Measurements from ENCODE around the gene HRH2. TPM values are rescaled to one million over a fixed set of nuclear protein-coding genes. Genes with fewer than 3 reads are reported as not detected.
"Not testable (repeated sequence)": the region's sequence is repeated elsewhere in the genome, so short reads cannot be mapped to it uniquely, and the experiment has no call there.

HRH2 gene
- total RNA-seq, 1 donor from 2014 or later: 4.3 TPM

DNA sequence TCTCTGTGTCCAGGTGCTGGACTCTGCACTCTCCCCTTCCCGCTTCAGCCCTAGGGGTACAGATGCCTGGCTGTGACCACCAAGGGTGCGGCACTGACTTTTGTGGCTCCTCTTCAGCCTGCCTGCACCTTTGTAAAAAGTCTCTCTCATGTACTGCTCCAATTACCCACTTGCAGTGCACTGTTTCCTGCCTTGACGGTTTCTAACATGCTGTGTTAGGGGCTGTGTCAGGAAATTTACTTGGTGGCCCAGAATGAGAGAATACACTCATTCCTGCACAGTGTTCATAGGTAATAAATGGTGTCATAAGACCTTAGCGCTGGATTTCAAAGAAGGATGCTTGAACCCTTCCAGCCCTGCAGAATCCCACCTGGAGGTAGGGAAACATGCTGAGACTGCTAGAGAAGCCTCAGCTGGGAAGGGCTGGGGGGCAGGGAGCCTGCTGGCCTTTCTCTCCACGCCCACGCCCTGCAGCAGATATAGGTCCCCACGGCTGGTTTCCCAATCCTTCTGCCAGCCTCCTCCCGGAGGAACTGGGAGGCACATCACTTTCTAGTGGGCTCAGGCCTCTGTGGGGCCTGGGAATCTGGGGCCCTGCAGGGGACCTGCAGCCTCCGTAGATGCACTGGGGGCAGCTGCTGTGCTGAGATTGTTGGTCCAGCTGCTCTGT, 17.6 kb upstream of the HRH2 start:
- DNase-seq (ENCODE audit: low spot score): no peak
- intact Hi-C loops (cut with DNase I): no loop called here
- no peak for ATAC-seq

DNA sequence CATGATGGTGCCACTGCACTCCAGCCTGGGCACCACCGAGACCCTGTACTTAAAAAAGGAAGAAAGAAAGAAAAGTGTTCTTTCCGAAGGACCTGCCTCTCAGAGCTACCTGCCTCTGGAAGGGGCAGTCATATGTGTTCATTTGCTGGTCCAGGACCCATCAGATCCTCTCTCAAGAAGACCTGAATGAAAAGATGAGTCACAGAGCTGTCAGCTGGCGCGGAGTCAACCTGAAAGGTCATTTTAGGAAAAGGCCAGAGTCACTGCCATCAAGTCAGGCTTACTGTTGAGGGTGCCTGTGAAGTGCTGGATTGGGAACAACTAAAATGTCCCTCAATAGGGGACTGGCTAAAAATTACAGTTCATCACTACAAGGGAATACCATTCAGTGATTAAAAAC, 14.9 kb upstream of the HRH2 start:
- DNase-seq (ENCODE audit: low spot score) (no peak), ATAC-seq (no peak)
- intact Hi-C loops (cut with DNase I): no loop called here

DNA sequence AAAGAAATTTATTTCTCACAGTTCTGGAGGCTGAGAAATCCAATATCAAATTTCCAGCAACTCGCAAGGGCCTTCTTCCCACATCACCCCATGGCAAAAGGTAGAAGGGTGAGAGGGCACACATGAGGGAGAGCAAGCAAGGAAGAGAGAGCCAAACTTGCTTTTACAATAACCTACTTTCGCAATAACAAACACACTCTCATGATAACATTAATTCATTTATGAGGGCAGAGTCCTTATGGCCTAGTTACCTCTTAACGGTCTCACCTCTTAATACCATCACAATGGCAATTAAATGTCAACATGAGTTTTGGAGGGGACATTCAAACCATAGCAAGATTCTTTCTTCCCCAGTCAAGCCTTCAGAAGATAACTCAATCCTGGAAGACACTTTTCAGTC, 11.6 kb upstream of the HRH2 start:
- DNase-seq (ENCODE audit: low spot score): no peak
- no peak for ATAC-seq
- intact Hi-C loops (cut with DNase I): no loop called here

GRCh38 chr5:175649967-175650366, 7.9 kb upstream of the HRH2 start:
- ATAC-seq (no peak), DNase-seq (ENCODE audit: low spot score) (no peak)
- intact Hi-C loops (cut with DNase I): no loop called here

GRCh38 chr5:175650430-175651205, 7.3 kb upstream of the HRH2 start:
- ATAC-seq; intact Hi-C loops (cut with DNase I); DNase-seq (ENCODE audit: low spot score): not testable (repeated sequence)

DNA sequence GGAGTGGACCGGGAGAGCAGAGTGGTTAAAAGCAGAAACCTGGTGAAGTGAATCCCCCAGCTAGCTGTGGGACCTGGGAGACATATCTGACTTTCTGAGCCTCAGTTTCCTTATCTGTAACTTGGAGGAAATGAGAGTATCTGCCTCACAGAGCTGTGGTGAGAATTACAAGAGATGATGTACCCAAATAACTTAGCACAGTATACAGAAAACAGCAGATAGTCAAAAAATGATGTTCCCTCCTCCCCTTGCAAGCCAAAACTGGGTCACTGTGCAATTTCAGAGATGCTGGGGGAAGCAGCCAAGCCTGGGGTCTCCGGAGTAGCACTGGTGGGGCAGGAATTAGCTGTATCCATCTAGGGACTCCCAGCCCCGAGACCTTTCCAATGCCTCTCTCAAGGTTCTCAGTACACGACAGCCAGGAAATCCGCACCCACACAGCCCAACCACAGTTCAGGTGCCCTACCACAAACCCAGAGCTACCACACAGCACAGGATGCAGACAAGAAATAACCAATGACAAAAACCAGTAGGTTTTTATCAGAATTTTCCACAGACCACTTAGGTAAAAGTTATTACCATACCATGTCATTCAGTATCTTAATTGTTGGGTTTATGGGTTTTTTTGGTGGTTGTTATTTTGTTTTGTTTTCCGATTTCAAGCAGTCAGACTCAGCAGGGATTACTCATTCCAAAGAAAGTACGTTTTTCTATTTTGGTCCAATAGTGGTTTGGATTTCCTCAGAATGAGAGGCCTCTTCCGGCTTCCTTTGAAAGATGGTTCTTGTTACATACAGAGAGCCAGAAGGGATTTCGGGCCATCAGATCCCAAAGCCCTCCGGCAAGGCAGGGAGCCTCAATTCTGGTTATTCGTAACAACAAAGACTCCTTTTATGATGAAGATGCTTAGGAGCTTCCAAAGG, 4.9 kb upstream of the HRH2 start:
- ATAC-seq (no peak), DNase-seq (ENCODE audit: low spot score) (no peak)
- intact Hi-C loops (cut with DNase I): no loop called here

DNA sequence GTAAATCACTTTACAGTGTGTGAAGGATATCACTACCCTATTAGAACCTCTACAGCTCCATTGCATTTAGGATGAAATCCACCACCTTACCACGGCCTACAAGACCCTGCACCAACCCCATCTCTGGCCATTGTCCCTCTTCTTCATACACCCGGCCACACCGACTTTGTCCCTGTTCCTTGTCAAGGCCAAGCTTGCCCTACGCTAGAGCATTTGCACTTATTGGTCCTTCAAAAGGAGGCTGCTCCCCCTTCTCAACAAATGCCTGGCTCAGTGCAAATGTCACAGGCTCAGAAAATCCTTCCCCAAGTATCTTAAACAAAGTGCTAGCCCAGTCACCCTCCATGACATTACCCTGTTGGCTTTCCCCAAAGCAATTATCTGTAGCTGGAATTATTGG, 4.1 kb upstream of the HRH2 start:
- DNase-seq (ENCODE audit: low spot score) (no peak), ATAC-seq (no peak)
- intact Hi-C loops (cut with DNase I): no loop called here

- intact Hi-C loops (cut with DNase I): no loop called here
Observed at GRCh38 chr5:175654339-175654738, 3.5 kb upstream of the HRH2 start.

DNA sequence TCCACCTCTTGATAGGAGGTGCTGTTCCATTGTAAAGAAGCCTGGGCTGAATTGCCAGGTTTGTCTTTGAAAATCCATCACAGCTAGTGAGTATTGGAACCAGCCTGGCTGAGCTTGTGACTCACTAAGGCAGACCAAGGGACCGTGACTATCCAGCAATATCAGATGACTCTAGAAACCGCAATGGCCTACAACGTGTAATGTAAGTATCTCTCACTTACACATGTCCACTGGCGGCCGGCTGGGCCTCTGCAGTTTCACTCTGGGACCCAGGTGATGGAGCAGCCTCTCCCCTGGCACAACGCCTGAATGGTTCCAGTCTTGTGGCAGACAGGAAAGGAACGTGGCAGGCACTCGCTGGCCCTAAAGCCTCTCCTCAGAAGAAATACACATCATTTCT, 3.1 kb upstream of the HRH2 start:
- DNase-seq (ENCODE audit: low spot score) (no peak), ATAC-seq (no peak)
- intact Hi-C loops (cut with DNase I): no loop called here

More at GRCh38 chr5:175654339-175654738, 3.5 kb upstream of the HRH2 start:
- DNase-seq (ENCODE audit: low spot score): no peak
- ATAC-seq: no peak

DNA sequence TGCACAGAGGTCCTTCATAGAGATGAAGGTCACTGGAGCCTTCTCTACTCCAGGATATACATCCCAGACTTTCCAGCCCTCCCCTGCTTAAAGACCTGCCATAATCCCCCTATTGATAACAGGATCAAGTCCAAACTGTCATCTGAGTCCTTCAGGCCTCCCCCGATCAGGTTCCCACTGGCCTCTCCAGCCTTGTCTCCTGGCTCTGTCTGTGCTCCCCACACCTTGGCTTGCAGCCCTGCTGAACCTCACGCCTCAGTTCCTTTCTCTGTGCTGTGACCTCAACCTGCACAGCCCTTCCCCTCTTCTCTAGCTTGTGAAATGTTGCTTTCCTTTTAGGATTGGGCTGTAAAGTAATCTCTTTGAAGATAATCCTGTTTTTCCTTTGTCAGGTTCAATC, 2.5 kb upstream of the HRH2 start:
- intact Hi-C loops (cut with DNase I): no loop called here
- DNase-seq (ENCODE audit: low spot score) (no peak), ATAC-seq (no peak)

DNA sequence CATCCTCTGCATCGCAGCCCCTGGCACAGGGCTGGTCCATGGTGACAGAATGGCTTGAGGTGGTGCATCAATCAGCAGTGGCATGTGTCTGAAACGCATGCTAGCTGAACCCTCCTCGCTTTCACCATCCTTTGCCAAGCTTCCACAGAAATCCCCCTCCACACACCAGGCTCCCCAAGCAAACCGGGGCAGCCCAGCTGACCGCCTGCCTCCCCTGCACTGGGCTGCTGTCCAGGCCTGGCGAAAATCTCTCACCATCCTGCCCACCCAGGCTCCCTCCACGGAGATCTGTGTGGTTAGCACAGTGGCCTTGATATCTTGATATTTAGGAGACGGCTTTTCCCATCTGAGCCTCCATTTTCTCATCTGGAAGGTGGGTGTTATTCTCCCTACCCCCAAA, 905 bp upstream of the HRH2 start:
- no peak for ATAC-seq
- DNase-seq (ENCODE audit: low spot score): no peak

GRCh38 chr5:175658299-175659145, 651 bp downstream of the HRH2 start:
- no peak for ATAC-seq
- DNase-seq (ENCODE audit: low spot score): no peak
- intact Hi-C loops (cut with DNase I): no loop called here

More for the DNA sequence above, 905 bp upstream of the HRH2 start:
- intact Hi-C loops (cut with DNase I): no loop called here

GRCh38 chr5:175659546-175660253, 1.8 kb downstream of the HRH2 start:
- ATAC-seq: no peak
- DNase-seq (ENCODE audit: low spot score): no peak
- intact Hi-C loops (cut with DNase I): no loop called here

DNA sequence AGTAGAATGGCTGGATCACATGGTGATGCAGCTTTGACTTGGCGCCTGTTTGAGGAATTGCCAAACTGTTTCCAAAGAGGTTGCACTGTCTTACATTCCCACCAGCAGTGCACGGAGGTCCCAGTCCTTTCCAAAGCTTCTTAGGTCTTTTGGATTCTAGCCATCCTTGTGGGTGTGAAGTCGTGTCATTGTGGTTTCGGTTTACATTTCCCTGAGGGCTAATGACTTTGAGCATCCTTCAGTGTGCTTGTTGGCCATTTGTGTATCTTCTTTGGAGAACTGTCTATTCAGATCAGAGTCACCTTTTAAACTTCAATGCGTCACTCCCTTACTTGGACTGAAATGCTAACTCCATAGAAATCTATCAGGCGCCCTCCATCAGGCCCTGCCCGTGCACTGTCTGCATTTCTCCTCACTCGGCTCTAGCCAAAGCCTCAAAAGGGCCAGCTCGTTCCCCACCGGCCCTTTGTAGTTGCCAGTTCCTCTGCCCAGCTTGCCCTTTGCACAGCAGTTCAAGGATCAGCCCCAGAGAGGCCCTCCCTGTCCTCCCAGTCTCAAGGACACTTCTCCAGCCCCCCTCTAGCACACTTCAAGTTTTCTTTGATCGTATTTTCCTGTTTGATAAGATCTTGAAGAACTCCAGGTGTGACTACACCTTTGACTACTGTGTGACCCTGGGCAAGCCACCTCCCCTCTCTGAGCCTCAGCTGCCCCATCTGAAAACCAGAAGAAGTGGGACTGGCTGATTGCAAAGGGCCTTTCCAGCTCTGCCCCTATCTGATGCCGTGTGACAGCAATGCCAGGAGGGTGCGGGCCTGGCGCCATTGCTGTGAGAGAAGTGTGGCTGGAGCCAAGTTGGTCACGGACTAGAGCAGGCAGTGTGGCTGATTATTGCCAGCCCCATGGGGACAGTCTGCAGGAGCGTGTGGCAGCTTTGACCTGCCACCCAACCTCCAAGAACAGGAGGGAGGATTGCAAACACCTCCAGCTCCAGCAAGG, 5.6 kb downstream of the HRH2 start:
- DNase-seq (ENCODE audit: low spot score) (no peak), ATAC-seq (no peak)
- intact Hi-C loops (cut with DNase I): no loop called here

DNA sequence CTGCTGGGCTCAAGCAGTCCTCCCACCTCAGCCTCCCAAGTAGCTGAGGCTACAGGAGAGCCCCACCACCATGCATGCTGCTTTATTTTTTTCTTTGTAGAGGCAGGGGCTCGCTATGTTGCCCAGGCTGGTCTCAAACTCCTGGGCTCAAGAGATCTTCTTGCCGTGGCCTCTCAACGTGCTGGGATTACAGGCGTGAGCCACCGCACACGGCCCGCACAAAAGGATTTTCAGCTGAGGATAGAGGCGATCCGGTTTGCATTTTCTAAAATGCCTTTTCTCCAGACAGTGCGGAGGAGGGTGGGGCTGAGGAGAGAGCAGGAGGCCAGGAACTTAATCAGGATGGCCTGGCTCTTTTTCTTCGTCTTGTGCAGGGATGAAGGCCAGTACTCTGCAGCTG, 6.9 kb downstream of the HRH2 start:
- intact Hi-C loops (cut with DNase I): no loop called here
- ATAC-seq (no peak), DNase-seq (ENCODE audit: low spot score) (no peak)

GRCh38 chr5:175666216-175666615, 8.3 kb downstream of the HRH2 start:
- no peak for ATAC-seq
- DNase-seq (ENCODE audit: low spot score): no peak
- intact Hi-C loops (cut with DNase I): no loop called here

DNA sequence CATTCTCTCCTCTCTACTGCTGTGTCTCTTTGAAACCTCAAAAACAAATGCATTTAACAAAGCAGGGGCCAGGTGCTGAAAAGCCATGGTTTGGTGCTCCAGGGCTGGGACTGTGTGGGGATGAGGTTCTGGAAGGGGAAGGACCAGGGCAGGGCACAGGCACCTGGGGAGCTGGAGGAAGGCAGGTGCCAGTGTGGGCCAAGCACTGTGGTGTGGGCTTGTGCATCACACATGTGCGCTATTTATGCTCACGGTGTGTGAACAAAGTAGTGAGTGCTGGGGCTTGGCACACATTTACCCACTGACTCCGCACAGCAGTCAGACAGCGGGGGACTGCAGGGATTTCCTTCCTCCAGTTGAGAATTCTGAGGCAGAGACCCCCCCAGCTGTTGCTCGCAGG, 10.1 kb downstream of the HRH2 start:
- intact Hi-C loops (cut with DNase I): no loop called here
- no peak for ATAC-seq
- DNase-seq (ENCODE audit: low spot score): no peak

Measured in sciatic nerve (tissue), 2 donors.